Measurements from ENCODE around the gene GRK5. TPM values are rescaled to one million over a fixed set of nuclear protein-coding genes. Genes with fewer than 3 reads are reported as not detected.

Gene GRK5
- total RNA-seq, 1 donor from 2014 or later, result 2.8 TPM

DNA sequence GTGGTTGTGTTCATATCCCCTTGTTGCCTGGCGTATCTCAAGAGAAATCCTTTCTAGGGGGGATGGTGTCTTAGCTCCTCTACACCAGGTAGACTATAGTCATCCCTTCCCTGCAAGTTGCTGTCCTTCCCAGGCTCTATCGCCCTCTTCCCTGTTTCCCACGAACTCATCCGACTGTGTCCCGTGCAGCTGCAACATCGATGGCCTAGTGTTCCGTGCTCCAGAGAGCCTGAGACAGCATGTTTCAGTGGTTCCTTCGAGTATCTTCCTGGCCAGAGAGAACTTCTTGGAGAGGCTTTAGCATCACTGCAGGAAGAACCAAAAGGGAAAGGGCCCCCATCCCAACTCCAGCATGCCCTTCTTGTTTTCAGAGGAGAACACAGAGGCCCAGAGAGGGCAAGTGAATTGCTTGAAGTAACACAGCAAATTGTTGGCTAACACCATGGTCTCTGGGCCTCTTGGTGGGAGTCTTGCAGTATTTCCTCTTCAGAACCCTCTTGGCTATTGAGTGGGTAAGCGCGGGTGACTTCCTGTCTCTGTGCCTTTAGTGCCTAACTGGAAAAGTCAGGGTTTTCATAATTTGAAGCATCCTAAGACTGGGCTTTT lies 172.2 kb downstream of the GRK5 start:
- TF ChIP-seq, protein P1, sequence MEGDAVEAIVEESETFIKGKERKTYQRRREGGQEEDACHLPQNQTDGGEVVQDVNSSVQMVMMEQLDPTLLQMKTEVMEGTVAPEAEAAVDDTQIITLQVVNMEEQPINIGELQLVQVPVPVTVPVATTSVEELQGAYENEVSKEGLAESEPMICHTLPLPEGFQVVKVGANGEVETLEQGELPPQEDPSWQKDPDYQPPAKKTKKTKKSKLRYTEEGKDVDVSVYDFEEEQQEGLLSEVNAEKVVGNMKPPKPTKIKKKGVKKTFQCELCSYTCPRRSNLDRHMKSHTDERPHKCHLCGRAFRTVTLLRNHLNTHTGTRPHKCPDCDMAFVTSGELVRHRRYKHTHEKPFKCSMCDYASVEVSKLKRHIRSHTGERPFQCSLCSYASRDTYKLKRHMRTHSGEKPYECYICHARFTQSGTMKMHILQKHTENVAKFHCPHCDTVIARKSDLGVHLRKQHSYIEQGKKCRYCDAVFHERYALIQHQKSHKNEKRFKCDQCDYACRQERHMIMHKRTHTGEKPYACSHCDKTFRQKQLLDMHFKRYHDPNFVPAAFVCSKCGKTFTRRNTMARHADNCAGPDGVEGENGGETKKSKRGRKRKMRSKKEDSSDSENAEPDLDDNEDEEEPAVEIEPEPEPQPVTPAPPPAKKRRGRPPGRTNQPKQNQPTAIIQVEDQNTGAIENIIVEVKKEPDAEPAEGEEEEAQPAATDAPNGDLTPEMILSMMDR (IDR thresholded peaks at IDR 0.05; ENCODE audit: insufficient read depth, low read length, poor library complexity, severe bottlenecking), result no peak

DNA sequence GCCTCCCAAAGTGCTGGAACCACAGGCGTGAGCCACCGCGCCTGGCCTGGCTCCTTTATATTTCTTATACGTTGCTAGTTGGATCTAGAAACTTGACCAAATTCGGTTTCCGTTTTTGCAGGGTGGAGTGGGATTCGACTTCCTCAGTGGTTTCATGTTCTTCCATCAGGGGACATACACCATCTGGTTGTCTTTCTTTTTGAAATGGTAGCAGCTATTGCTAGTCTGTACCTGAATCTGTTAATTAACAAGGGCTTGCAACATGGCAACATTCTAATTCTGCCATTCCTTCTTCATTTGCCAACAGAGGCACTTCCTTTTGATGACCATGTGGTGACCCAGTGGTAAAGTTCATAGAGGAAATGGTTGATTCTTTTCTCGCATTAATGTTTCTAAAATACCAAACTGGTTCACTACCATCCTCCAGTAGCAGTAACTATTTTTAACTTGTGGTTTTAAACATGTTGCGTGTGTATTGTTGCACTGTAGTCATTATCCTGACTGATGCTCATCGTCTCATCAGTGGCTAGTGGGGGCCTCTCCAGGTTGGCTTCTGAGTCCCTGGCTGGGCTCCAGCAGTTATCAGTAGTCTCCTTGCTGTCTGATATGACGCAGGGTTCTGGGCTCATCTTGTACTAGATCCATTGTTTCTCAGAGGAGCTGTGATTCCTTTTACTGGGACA lies 175.9 kb downstream of the GRK5 start:
- Histone ChIP-seq H3K4me3 (ENCODE audit: low read depth, low read length) (no peak overlapping the region), H3K36me3 (ENCODE audit: control insufficient read depth, insufficient read depth, low read length) (no peaks in the 10 kb centered on the region), H3K27me3 (ENCODE audit: control insufficient read depth, insufficient read depth, low read length) (no peaks in the 10 kb centered on the region)
- TF ChIP-seq, protein P1 (IDR thresholded peaks at IDR 0.05; ENCODE audit: insufficient read depth, low read length, poor library complexity, severe bottlenecking), result no peak
- DNase-seq (ENCODE audit: low read depth), result no peak

More for the DNA sequence above, 172.2 kb downstream of the GRK5 start:
- DNase-seq (ENCODE audit: low read depth), result no peak
- H3K4me3 ChIP-seq (ENCODE audit: low read depth, low read length), result no peak overlapping the region
- H3K36me3 ChIP-seq (ENCODE audit: control insufficient read depth, insufficient read depth, low read length), result no peaks in the 10 kb centered on the region
- no peaks in the 10 kb centered on the region for H3K27me3 ChIP-seq (ENCODE audit: control insufficient read depth, insufficient read depth, low read length)

DNA sequence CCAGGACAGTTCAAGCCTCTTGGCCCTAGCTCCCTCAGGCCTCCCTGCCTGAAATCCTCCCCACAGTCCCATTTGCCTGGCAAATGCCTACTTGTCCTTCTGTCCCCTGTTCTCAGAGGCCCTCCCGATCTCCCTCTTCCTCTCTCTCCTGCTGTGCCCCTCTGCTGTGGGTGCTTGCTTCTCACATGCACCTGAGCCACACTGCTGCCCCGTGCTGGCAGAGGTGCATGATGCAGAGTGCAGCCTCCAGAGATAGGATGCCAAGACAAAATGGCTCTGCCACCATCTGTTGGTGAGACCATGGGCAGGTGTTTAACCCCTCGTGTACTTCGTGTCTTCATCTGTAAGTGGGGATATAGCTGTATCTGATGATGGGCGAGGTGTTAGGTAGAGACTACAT lies 176.8 kb downstream of the GRK5 start:
- Histone ChIP-seq H3K36me3 (ENCODE audit: control insufficient read depth, insufficient read depth, low read length) (no peaks in the 10 kb centered on the region), H3K27me3 (ENCODE audit: control insufficient read depth, insufficient read depth, low read length) (no peaks in the 10 kb centered on the region), H3K4me3 (ENCODE audit: low read depth, low read length) (no peak overlapping the region)
- TF ChIP-seq, protein P1 (IDR thresholded peaks at IDR 0.05; ENCODE audit: insufficient read depth, low read length, poor library complexity, severe bottlenecking), result no peak
- no peak for DNase-seq (ENCODE audit: low read depth)

DNA sequence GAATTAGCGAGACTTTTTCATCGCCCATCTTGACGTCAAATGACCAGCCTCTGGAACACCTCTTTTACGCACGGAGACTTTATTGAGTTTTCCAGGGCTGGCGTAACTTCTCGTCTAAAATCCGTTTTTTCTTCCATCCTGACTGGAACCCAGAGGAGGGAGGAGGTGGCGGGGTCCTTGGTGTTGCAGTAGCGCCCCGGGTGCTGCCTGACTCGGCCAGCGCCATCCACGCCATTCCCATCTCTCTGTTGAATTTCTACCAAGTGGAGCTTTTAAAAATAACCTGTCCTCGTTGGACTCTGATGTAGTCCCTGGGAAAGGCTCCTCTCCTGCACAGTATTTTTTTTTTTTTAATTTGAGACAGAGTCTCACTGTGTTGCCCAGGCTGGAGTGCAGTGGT lies 179.3 kb downstream of the GRK5 start:
- TF ChIP-seq, protein P1 (IDR thresholded peaks at IDR 0.05; ENCODE audit: insufficient read depth, low read length, poor library complexity, severe bottlenecking), result no peak
- no peaks in the 10 kb centered on the region for H3K27me3 ChIP-seq (ENCODE audit: control insufficient read depth, insufficient read depth, low read length)
- H3K36me3 ChIP-seq (ENCODE audit: control insufficient read depth, insufficient read depth, low read length), result no peaks in the 10 kb centered on the region
- no peak overlapping the region for H3K4me3 ChIP-seq (ENCODE audit: low read depth, low read length)
- DNase-seq (ENCODE audit: low read depth), result no peak

DNA sequence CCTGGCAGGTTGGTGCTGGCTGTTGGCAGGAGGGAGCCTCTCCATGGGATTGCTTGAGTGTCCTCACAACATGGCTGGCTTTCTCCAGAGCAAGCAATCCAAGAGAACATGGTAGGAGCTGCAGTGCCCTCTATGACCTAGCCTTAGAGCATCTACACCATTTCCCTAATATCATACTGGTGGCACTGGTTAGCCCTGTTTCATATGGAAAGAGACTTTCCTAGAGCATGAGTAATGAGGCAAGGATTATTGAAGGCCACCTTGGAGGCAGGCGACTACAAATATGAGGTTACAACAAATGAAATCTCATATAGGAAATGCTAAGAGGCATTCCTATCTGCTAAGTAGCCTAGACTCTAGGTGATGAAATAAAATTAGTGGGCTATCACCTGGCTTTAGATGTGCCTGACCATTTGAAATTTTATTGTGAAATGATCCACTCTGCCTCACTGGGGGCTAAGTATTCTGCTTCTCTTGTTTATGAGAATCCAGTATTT lies 181.5 kb downstream of the GRK5 start:
- Histone ChIP-seq H3K36me3 (ENCODE audit: control insufficient read depth, insufficient read depth, low read length) (no peaks in the 10 kb centered on the region), H3K4me3 (ENCODE audit: low read depth, low read length) (no peak overlapping the region), H3K27me3 (ENCODE audit: control insufficient read depth, insufficient read depth, low read length) (no peaks in the 10 kb centered on the region)
- TF ChIP-seq, protein P1 (IDR thresholded peaks at IDR 0.05; ENCODE audit: insufficient read depth, low read length, poor library complexity, severe bottlenecking), result no peak
- DNase-seq (ENCODE audit: low read depth), result no peak
